Epithelial cell of prostate (primary cell): ENCODE measurements around the gene PNLDC1.
"Not testable (repeated sequence)": the region's sequence is repeated elsewhere in the genome, so short reads cannot be mapped to it uniquely, and the experiment has no call there.

Experiments
- DNase-seq: peaks from one replicate; pipeline ENCODE4 v3.0.0-alpha.2; 2011; ENCODE audit warnings: low read depth, low spot score
- H3K27ac ChIP-seq: fragments of 450-650 bp; 2 replicates; pipeline ENCODE4 v1.5.1; 2017; ENCODE audit warnings: mild to moderate bottlenecking

PNLDC1 gene

DNA sequence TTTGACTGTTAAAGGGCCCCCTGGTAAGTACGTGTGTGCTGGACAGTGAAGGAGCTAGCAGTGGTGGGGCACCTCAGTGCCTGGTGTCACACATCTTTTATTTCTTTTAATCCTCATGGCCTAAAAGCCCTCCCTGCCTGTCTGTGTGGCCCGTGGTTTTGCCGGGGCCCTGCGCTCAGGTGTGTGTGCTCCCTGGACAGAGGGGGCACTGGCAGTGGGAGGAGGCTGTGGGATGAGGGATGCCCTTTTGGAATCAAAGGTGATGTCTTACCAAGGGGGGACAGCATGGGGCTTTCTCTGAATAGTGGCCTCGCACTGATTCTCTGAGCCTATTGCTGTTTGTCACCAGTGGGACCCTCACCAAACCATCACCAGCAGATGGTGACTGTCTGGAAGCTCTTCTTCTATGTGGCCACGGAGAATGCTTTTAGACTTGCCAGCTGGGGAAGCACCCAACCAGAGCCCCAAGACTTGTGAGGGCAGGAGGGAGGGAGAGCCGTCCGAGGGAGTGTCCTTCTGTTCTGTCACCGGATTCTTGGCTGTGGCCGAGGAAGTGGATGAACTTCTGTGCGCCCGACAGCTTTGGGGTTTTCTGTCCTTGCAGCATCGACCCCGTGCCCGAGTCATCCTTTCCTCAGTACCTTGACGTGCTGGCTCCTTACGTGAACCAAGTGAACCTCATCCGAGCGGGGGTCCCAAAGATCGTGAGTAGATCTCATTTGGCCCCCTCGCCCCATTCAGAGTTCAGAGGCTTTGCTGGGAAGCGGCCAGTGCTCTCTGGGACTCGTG, 18.1 kb downstream of the PNLDC1 start:
- H3K27ac ChIP-seq = no peak overlapping the region
- DNase-seq = no peak

DNA sequence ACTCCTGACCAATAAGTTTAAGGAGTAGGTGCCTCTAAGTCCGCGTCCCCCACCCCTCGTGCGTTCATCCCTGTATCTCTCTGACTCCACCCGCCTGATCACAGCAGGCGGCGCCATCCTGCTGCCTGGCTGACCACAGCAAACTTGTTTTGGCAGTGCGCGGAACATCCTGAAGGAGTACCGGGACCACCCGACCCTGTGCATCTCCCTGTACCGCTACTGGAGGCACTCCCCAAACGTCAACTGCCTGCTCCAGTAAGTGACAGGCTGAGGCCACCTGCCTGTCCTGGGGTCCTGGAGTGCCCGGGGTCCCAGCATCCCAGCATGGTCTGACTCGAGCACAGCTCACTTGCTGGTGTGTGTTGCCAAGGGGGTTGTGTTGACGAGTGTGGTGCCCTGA, 19.0 kb downstream of the PNLDC1 start:
- no peak overlapping the region for H3K27ac ChIP-seq
- no peak for DNase-seq

DNA sequence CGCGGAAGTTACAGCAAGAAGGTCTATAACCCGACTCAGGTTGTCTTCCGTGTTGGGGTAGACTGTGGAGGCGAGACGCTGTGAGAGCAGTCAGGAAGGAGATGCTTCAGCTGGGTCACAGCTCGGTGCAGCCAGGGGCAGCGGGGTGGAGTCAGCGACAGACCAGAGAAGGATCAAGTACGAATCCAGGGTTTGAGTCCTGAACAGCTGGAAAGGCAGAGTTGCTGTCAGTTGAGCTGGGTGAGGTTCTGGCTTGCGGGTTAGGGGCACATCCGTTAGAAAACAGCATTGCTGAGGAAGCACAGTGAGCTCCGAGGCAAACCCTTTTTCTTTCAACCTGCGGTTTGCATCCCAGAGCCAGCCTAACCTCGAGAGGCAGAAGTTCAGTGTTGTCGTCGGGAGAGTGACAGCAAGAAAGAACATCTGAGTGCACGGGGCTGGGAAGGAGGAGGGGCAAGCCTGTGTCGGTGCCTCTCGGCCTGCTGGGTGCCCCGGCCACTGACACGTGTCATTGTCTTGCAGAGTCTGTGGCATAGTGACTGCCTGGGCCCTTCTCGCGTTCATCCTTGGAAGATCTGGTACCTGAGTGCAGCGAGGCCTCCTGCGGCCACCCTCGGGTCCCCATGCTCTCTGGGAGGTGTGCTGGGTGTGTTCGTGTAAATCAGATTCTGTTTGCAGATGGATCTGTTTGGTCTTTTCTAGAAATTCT, 20.0 kb downstream of the PNLDC1 start:
- H3K27ac ChIP-seq = no peak overlapping the region
- DNase-seq = no peak

DNA sequence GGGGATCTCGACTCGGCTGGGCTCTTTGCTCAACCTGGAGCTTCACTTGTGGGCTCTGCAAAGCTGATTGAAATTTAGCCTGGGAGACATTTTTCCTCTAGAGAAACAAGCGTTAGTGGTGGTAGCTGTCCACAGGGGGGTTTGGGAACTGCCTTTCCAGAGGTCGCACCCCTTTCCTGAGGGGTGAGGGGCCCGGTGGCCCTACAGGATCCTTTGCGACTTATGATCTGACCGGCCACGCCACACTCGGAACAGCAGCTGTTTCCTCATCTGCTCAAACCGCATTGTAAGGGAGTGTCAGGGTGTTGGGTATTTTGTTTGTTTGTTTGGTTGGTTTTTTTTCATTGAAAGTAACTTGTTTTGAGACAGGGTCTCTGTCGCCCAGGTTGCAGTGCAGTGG, 21.0 kb downstream of the PNLDC1 start:
- no peak for DNase-seq
- no peak overlapping the region for H3K27ac ChIP-seq

DNA sequence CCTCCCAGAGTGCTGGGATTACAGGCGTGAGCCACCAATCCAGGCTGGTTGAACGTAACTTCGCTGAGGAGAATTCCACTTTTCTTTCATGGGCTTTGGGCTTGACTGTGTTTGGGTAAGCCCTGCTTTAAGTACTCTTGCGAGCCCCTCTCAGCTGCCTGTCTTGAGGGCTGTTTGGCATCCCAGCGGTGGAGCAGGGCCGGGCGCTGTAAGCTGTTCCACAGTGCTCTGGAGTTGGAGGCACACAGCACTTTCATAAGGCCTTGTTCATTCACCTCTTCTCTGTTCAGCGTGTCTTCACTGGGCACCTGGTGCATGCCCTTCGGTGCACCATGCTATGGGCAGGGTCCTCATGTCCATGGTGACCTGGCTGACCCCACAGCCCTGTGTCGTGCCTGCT, 21.6 kb downstream of the PNLDC1 start:
- no peak overlapping the region for H3K27ac ChIP-seq

DNA sequence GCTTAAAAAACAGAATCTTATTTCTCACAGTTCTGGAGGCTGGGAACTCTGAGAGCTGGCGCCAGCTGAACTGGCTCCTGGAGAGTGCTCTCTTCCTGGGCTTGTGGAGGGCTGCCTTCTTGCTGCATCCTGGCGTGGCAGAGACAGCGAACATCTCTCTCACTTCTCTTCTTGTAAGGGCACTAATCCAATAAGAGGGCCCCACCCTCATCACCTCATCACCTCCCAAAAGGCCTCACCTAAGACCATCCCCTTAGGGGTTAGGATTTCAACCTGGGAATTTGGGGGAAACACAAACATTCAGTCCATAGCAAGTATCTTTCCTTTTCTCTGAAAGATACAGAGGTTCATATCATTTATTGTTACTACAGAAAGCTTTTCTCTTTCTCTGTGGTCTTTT, 23.9 kb downstream of the PNLDC1 start:
- DNase-seq = no peak
- H3K27ac ChIP-seq = no peak overlapping the region

More for the DNA sequence above, 21.6 kb downstream of the PNLDC1 start:
- no peak for DNase-seq

DNA sequence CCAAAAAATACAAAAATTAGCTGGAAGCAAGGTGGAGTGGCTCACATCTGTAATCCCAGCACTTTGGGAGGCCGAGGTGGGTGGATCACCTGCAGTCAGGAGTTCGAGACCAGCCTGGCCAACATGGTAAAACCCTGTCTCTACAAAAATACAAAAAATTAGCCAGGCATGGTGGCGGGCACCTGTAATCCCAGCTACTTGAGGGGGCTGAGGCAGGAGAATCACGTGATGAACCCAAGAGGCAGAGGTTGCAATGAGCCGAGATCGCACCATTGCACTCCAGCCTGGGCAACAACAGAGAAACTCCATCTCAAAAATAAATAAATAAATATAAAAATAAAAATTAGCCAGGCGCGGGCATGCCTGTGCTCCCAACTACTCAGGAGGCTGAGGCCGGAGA, 24.6 kb downstream of the PNLDC1 start:
- not testable (repeated sequence) for DNase-seq, H3K27ac ChIP-seq

DNA sequence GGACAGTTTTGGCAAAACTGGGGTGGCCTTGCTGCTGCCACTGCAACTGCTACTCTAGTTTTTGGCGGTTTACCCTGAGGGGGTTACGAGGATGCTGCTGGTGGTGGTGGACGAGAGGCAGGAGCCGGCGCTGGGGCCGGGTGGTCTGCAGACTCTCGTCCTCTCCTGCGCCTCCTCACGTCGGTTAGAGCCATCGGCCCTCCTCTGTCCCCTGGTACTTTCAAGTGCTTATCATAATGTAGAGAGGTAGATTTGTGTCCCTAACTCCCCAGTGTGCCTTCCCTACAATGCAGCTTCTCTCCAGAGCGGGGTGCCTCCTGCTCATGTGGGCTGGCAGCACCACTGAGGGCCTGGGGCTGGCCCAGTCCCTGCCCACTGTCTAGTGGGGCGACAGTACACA, 25.9 kb downstream of the PNLDC1 start:
- no peak for DNase-seq
- H3K27ac ChIP-seq = no peak overlapping the region

DNA sequence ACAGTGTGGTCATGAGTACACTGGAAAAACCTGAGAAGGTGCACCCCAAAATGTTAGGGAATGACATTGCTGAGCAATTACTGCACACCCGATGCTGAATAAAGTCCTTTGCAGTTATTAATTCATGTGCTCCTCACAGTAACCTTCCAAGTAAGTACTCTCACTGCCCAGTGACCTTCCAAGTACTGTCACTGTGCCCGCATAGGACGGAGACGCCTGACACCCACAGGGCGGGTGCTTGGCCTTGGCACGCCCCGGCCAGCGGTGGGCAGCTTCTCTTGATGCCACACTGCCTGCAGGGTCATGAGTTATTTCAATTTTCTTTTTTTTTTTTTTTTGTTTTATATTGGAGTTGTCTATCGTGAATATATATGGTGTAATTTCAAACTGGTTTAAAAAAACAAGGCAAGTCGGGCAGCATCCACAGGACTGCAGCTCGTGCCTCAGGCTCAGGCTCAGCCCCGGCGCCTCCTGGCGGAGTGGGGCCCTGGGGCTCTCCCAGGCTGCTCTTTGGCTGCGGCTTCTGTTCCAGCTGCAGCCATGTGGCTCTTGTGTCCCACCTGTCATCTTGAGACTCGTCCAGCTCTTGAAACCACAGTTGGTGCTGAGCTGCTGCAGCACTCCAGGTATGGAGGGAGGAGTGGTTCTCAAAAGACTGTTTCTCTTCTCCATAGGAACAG, 27.0 kb downstream of the PNLDC1 start:
- no peak for DNase-seq

DNA sequence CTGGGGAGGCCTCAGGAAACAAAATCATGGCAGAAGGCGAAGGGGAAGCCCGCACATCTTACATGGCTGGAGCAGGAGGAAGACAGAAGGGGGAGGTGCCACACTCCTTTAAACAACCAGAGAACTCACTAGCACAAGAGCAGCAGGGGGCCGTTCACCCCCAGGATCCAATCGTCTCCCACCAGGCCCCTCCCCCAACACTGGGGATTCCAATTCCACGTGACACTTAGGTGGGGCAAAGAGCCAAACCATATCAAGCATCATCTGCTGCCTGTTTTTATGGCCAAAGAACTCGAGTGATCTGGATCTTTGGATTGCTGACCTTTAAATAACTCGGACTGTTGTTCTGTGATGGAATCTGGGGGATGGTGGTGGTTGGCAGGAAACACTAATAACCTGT, 28.0 kb downstream of the PNLDC1 start:
- DNase-seq = no peak
- H3K27ac ChIP-seq = no peak overlapping the region

More for the DNA sequence above, 27.0 kb downstream of the PNLDC1 start:
- H3K27ac ChIP-seq = no peak overlapping the region

DNA sequence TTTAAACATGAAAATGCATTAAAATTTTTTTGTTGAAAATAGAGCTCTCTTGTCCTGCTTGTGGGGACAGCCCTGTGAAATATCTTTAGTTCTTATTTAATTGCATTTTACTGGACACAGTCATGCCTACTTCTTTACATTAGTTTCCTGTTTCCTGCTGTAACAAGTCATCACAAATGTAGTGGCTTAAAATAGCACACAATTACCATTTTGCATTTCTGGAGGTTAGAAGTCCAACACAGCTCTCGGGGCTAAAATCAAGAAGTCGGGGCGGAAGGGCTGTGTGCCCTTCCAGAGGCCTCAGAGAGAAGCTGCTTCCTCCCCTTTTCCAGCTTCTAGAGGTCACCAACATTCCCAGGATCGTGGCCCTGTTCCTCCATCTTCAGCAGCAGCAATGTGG, 29.4 kb downstream of the PNLDC1 start:
- peak overlapping the region; percentile 38 for H3K27ac ChIP-seq
- no peak for DNase-seq

DNA sequence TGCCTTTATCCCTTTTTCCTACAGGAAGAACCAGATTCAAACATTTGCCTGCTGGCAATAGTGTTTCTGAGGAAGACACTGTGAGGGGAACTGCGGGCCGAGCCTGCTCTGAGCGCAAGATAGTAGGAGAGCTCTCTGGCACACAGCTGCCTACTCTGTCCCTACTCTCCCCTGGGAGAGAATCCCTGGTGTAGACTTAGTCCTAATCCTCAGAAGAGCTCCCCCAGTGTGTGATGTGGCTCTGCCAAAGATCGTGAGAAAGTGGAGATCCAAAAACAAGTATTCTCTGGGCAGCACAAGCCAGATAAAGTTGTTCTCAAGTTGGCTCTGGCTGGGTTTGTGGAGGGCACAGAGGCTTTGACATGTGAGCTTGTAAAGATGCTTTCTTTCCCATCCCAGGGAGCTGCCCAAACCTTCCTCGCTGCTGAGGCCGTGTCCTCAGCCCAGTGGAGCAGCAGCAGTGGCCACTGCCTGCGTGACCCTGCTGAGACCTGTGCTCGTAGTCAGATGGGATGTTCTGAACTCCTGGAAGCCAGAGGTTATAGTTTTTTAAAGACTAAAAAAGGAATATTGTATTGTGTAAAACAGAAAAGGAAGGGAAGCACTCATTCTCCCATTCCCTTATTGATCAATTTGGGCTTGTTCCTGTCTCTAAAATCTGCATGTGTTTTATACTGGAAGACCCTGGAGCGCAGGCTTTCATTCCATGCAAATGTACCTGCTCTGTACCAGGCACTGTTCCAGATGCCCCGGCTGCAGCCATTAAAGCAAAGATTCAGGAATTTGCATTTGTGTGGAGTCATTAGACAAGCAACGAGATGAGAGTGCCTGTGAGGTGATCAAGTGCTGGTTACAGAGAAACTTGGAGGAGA, 30.7 kb downstream of the PNLDC1 start:
- H3K27ac ChIP-seq = no peak overlapping the region
- no peak for DNase-seq

DNA sequence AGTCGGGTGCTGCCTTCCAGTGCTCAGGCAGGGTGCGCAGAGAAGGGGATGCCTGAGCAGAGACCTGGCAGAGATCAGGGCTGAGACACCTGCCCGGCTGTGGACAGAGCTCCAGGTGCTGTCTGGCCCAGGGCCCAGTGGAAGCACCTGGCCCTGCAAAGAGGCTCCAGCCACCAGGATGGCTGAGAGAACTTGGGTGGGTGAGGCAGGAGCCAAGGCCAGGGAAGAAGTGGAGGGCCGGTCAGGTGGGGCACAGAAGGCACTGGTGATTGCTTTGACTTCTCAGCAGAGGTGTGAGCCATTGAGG, 31.2 kb downstream of the PNLDC1 start:
- H3K27ac ChIP-seq = no peak overlapping the region
- DNase-seq = no peak

DNA sequence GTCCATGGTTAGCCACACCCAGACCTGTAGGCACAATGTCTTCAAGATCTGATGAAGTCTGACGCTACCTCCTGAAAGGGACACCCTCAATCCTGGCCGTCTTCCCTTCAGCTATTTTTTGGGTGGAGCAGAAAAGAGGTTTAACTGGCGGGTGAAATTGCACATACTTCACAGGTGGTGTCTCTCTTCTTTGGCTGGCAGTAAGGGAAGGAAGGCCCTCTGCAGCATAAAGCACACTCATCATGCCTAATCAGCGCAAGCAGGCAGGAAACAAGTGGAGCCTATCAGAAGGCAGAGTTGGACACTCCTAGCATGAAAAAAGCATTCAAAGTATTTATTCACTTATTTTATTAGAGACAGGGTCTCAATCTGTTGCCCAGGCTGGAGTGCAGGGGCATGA, 32.9 kb downstream of the PNLDC1 start:
- DNase-seq = no peak
- H3K27ac ChIP-seq = no peak overlapping the region

DNA sequence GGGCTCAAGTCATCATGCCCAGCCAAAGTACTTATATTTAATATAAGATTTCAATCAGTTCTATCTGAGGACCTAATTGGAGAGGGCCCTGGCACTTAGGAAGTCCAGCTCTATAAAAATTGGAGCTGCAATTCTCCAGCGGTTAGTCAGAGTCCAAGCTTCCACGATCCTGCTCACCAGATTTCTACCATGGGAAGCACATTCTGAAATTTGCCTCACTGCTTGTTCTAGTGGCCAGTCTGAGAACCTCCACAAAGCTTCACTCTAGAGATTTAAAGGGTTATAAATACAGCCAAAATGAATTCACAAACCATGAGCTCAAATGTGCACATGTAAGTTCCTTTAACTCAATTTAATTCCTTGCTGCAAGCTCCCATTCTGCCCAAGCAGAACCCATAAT, 33.5 kb downstream of the PNLDC1 start:
- H3K27ac ChIP-seq = no peak overlapping the region
- DNase-seq = no peak

DNA sequence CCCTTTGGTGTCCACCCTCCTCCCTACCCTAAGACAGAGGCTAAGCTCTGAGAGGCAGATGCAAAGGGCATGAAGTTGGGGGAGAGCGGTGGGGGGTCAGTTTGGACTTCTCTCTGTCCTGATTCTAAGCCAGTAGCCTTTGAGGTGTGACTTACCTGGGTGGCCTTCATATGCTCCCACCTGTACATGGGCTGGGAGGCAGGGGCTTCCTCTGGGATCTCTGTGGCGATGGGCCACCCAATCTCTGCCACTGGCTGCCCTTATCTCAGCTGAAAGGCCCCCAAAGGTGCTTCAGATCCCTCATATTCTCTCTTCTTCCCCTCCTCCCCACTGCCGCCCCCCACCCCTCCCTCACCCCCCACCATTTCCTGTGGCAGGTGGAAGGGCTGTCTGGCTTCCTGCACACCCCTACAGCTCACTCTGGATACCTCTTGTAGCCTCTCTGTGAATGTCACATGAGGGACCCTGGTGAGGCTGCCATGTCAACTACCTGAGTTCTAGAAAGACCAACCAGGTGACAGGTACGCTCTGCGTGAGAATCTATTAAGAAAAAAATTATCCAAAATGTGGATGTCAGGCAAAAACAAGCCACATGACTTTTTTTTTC, 34.0 kb downstream of the PNLDC1 start:
- DNase-seq = no peak

DNA sequence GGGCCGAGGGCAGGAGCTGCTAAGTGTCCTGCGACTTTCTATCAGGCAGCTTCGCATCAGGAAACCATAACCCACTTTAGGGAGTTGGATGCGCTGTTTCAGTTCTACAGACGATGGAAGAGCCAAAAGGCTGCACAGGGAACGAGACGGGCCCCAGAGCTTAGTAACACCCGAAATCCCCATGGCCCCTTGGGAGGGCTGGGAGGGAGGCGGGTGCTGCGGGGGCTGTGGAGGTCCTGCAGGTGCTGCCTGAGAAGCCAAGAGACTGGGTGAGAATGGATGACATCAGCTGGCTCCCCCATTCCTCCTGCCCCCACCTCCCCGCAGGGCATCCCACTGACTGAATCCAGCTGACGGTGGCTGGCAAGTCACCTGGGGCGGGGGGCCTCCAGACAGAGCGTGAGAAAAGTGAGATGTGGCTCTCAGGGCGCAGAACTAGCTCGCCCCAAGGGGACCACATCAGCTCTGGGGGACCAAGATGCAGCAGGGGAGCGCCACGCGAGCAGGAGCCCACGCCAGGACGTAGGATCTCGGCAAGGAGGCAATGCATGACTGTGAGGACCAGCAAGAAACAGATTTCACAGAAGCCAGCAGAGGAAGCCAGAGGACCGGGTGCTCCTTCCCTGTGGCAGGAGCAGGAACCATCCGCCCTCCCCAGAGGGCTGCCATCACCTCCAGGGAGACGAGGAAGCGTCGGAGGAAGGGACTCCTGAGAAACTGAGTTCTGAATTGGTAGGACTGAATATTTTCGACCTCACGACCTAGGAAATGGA, 36.8 kb downstream of the PNLDC1 start:
- no peak overlapping the region for H3K27ac ChIP-seq
- no peak for DNase-seq

More for the DNA sequence above, 34.0 kb downstream of the PNLDC1 start:
- H3K27ac ChIP-seq = no peak overlapping the region

DNA sequence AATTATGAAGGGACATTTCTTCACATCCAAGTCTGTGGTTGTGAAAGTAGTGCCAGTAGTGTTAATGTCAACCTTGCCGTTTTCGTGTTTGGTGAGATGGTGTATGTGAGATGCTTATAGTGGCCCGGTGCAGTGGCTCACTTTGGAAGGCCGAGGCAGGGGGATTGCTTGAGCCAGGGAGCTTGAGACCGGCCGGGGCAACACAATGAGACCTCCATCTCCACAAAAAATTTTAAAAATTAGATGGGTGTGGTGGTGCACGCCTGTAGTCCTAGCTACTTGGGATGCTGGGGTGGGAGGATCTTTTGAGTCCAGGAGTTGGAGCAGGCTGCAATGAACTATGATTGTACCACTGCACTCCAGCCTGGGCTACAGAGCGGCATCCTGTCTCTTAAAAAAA, 37.4 kb downstream of the PNLDC1 start:
- DNase-seq = no peak
- H3K27ac ChIP-seq = no peak overlapping the region

DNA sequence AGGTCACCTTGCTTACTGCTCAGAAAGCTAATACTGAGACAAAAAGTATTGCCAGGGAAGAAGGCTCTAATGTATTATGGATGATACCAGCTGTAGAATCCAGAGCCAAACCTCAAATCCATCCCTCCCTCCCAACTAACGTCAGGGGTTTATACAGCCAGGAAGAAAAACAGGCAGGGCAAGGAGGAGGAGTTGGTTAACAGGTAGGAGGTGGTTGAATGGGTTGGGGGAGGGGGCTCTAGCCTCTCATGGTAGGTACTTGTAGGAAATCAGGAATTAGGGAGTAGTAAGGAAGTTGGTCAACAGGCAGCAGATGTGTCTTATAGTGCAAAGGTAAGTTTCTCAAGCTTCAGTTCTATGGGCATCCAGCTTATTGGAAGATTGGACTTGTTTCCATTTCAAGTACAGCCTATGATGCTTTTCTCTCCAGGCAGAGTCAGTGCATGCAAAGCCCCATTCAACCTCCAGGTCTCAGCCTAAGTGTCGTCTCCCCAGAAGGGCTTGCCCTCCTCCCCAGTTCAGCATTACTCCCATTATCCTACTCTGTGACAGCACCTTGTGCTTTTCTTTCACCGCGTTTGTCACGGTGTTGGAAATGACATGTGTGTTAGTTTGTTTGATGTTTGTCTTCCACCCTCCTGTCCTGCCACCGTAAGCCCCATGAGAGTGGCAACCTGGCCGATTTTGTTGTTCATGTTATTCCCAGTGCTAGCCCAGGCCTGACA, 38.1 kb downstream of the PNLDC1 start:
- H3K27ac ChIP-seq = no peak overlapping the region
- no peak for DNase-seq
